T-helper 2 cell treated with Interferon-gamma antibody and Interleukin-4, amounts not matched to agents 100 ng/mL and 5 ng/mL, for 36 hours (primary cell): ENCODE data around the gene BEGAIN. TPM values are rescaled to one million over a fixed set of nuclear protein-coding genes. Genes with fewer than 3 reads are reported as not detected.

ENCODE experiments used
- intact Hi-C: fragments of 100-400 bp; cut with micrococcal nuclease; formaldehyde crosslinking; loops from one replicate; pipeline ENCODE4 v1.15.1; 2023
- total RNA-seq: library from RNA; stranded (reverse); gene quantifications from 2 replicates; pipeline ENCODE4 v1.2.3, GENCODE V29; 2022

The BEGAIN gene
- total RNA-seq, 1 donor from 2014 or later: 2.2 TPM

DNA sequence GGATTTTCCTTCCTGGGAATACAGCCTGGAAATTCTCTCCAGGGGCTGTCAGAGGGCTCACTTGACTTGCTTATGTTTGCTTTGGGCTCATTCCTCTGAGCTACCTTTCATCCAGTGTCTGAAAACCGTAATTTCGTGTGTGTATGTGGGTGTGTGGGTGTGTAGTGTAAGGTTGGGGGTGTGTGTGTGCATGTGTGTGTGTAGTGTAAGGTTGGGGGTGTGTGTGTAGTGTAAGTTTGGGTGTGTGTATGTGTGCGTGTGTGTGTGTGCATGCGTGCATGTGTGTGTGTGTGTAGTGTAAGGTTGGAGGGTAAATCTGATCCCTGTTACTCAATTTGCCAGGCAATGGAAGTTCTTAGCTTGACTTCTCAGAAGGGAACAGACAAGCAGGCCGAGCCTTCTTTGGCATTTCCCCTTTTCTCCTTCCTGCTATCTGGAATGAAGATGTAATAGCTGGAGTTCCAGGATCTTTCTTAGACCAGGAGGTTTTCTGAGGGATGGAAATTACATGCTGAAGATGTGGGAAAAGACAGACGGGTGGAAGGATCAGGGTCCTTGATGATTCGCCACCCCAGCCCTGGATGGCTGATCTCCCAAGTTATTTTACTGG is 15.5 kb upstream of the BEGAIN start:
- intact Hi-C loops: no loop called here

DNA sequence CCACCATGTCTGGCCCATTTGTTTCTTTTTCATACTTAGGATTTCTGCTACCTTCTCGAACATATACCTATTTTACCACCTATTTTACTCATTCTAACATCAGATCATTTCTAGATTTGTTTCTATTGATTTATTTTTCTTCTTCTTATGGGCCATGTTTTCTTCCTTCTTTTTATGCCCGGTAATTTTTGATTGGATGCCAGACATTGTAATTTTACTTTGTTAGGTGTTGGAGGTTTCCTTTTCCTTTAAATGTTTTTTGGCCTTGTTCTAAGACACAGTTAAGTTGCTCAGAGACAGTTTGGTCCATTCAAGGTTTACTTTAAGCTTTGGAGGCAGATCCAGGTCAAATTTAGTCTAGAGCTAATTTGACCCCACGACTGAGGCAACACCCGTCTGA is 14.7 kb upstream of the BEGAIN start:
- intact Hi-C loops: no loop called here

DNA sequence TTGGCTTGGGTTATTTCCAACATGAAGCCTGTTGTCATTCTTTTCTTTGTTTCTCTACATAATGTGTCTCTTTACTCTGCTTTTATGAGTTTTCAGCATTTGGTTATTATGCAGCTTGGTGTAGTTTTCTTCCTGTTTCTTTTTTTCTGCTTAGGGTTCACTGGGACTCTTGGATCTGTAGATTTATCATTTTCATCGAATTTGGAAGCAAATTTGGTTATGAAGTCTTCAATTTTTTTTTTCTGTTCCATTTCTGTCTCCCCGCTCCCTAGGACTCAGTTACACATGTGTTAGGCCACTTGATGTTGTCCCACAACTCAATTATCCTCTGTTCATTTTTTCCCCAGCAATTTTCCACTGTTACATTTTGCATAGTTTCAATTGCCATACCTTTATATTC is 13.8 kb upstream of the BEGAIN start:
- intact Hi-C loops: no loop called here

DNA sequence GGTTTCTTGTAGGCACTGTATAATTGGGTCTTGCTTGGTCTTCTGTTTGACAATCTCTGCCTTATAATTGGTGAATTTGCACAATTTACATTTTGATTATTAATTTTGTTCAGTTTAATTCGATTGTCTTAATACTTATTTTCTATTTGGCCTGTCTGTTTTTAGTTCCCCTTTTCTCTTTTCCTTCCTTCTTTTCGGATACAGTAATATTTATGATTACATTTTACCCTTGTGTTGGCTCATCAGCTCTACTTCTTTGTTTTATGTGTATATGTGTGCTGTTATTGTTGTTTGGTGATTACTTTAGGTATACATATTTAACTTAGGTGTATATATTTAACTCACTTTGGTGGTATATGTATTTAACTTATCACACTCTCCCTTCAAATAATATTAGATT is 12.8 kb upstream of the BEGAIN start:
- intact Hi-C loops: no loop called here

DNA sequence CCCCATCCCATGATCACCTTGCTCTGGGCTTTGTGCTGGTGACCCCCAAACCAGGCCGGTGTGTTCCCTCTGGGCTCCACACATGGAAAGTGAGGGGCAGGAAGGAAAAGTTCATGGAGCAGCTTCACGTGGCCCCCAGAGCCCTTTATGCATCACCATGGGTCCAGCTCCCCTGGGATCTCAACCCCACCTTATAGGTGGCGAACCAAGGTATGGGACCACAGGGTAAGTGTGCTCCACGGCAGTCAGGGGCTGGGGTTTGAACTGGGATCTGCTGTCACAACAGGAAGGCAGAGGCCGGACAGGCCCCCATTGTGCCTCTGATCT is 7.4 kb upstream of the BEGAIN start:
- intact Hi-C loops: no loop called here

DNA sequence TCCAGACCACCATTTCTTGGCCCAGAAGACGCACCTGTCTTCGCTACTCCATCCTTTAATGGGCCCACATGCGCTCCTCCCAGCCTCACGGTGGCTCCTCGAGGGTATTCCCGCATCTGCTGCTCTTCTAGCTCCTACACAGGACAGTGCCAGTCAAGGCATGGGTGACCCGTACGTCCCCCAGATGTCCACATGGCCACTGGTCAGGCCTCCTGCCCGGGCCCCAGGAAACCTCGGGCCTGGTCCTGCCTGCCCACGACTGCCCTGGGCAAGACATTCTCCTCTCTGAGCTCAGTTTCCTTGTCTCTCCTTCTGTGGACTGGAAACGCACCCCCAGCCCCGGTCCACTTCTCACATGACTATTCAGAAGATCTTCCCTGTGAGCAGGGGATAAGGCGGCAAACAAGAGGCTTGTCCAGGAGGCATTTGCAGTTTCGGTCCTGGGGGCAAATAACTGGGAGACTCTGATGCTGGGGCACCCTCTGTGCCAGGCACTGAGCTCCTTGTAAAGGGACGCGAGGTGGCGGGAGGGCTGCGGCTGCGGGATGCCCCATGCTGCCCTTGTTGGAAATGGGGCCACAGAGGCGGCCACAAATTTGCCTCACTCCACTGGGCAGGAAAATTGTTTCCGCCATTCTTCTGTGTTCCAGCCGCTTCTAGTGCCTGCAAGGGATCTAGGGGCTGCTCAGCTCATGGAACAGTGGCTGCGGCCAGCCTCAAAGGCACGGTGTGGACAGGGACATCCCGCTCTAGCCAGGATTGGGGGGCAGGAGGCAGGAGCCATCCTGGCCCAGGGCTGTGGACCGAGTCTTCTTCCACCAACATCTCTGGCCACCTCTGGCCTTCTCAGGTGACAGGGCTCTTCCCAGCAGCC is 6.8 kb upstream of the BEGAIN start:
- intact Hi-C loops: no loop called here

DNA sequence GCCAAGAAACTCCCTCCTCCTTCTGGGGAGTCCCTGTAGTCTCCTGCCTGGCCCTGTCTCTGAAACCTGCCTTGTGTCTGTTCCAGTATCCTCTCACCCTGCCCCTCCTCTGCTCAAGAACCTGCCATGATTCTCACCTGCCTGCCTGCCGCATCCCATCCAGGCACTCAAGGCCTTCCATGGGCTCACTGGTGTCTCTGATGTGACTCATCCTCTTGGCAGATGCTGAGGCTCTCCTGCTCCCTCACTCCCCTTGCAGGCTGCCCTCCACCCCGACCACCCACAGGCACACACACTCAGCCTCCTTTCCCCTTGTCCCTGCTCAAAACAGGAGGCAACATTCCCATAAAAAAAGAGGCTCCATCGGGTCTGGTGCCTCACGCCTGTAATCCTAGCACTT is 5.8 kb upstream of the BEGAIN start:
- intact Hi-C loops: no loop called here

DNA sequence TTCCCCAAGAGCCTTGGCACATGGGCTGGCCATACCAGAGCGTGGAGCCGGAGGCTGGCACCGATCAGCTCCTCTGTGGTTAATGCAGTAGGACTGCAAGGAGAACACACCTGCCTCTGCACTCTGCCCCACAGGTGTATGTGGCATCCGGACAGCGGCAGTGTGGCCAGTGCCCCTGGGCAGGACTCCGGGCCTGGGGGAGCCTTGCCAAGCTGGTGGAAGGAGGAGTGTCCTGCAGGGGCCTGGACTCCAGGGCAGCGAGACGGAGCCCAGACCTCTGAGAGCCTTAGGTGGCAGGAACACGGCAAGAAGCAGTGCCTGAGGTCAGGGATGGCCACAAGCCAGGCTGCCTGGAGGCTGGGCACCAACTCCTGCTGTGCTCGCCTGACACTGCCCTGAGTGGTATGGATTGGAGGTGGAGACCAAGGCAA is 5.3 kb upstream of the BEGAIN start:
- intact Hi-C loops: no loop called here

DNA sequence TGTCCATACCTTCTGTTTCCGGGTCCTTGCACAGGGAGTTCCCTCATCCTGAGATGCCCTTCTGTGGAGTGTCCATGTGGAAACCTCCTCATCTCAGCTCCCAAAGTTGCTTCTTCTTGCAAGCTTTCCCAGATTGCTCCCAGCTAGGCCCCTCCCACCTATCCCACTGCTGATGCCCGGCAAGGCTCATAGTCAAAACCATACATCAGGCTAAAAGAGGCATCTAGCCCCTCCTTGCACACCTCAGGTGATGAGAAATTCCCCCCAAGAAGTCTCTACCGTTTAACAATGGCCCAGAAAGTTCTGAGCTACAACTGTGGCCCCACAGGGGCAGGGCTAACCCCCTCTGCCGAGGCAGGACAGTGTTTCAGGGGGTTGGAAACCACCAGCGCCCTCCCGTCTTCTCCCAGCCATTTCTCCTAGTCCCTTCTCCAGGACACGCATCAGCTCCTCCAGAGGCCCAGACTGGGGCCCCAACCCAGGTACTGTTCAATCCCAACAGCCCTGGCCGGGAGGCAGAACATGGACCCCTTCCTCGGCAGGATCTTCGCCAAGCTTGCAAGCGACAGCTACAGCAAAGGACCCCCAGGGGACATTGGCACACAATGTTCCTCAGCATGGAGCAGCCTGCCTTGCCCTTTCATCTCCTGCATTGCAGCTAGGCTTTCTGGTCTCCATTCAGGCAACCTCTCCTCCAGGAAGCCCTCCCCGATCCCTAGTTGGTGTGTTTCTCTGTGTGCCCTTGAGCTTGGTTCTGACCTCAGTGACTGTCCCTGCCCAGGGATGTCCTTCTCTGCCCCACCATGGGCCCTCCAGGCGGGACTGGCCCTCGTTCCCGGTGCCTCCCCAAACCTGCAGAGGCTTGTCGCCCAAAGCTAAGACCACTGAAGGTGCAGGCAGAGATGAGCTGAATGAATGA is 4.5 kb upstream of the BEGAIN start:
- intact Hi-C loops: no loop called here

DNA sequence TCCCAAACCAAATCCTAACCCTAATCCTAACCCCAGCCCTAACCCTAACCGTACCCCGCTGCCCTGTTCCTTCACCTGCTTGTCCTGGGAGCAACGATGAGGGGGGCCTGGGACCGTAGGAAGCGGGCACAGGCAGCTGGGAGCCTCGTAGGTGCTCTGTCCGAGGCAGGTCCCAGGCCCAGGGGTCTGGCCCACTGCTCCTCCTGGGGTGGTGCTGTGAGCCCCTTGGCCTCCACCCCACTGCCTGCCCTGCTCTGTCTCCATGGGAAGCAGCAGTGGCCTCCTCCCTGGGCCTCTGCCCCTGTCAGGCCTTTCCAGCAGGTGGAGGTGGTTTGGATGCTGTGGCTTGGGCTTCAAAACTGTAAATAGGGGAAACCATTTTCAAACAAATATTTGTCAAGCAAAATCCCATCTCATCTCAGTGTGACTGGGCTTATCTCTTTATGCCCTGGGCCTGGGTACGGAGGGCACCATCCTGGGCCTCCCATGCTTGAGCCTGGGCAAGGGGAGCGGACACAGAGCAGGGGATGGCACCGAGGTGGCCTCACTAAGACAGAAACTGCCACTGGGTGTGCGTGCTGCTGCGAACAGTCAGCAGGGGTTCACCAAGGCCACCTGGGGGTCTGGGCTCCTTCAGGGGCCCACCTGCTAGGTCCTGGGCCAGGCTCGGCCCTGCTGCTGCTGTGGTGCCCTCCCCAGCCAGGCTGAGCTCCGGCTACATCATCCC is 3.7 kb upstream of the BEGAIN start:
- intact Hi-C loops: no loop called here

DNA sequence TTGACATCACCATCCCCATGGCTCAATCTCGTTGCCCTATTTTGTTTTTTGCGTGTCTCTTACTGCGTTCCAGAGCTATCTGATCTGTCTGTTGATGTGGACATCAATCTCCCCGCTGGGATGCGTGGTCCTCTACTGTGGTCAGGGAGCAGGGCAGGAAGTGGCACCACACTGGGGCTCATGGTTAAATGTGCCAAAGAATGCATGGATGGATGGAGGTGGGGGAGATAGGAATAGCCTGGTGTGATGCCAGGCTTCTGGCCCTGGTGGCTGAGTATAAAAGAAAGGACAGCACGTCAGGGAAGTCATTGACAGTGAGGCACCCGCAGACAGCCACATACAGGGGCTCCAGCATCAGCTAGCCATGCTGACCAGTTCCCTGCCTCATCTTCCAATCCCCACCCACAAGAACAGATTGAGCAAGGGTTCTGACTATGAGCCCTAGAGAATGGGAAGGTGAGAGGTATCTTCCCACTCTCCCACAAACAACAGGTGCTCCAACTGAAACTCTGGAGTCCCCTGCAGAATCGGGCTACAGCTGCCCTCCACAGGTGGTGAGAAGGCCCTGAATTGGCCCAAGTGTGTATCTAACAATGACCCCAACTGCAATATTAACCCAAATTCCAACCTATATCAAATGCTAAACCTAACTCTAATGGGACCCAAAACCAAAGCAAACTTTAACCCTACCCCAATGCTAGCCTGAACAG is 2.7 kb upstream of the BEGAIN start:
- intact Hi-C loops: no loop called here

DNA sequence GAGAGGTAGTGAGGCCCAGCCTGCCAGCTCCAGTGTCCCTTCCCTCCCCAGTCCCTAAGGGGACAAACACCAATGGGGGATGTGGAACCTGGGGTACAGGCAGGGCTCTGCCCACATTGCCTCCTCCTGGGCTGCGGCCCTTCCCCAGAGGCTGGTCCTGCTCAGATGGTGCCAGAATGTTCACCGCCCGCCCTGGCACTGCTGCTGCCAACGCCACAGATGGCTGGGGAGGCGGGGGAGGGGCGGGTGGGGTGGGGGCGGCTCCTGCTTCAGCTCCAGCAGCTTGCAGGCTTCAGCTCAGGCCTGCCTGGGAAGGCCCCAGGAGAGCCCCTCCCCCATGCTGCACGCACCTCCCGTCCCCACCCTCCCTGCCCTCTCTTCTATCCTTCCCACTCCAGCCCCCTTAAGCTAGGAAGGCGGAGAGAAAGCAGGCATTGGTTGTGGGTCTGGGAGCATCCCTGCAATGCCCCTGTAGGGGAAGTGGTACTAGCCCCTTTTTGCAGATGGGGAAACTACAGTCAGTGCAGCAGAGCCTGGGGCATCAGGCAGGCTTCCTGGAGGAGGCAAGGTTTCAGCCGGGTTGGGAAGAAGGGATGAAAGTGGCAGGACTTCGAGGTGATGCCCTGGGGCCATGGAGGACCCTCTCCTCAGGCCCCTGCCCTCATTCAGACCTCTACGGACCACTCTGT is 2.0 kb upstream of the BEGAIN start:
- intact Hi-C loops: no loop called here

DNA sequence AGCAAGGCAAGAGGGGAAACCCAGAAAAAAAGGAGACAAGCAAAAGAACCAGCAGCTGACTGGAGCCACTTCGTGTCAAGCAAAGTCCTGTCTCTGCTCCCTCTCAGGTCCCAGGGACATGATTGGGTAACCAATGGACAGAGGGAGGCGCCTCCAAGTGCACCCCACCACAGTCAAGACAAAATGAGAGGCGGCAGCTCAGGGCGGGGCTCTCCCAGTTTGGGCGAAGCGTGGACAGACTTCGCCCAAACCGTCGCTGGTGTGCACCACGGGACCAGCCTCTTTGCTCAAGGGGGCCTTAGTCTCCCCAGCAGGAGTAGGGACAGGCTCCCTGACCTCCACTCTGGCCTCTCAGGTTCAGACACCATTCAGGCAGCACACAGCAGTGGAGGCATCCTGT is 1.5 kb upstream of the BEGAIN start:
- intact Hi-C loops: no loop called here

DNA sequence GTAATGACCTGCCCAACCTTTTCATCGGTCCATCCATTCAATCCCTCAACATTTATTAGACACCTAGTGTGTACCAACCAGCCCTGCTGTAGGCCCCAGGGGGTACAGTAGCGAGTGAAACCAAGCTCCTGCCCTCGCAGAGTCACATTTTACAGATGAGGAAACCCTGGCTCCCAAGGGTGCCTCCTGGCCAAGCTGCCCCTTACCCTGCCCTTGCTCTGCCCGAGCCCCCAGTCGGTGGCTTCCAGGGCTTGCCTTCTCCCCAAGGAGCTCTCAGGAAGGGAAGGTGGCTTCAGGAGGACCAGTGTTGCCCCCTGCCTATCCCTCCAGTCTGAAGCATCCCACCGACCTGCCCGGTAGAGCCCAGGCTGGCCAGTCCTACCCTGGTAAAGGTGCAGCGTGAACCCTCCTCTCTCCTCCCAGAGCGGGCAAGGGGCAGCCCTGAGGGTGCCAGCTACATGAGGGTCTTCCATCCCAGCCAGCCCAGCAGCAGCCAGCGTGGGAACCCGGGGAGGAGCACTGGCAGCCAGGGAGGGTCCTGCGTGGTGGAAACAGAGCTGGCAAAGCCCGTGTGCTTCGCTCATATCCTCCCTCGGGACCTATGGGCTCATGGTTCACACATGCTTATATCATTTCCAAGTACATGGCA is 670 bp upstream of the BEGAIN start:
- intact Hi-C loops: loop anchor here (1.0 kb wide), 1 partner anchor 52 kb away; no protein-coding TSS in a partner anchor

DNA sequence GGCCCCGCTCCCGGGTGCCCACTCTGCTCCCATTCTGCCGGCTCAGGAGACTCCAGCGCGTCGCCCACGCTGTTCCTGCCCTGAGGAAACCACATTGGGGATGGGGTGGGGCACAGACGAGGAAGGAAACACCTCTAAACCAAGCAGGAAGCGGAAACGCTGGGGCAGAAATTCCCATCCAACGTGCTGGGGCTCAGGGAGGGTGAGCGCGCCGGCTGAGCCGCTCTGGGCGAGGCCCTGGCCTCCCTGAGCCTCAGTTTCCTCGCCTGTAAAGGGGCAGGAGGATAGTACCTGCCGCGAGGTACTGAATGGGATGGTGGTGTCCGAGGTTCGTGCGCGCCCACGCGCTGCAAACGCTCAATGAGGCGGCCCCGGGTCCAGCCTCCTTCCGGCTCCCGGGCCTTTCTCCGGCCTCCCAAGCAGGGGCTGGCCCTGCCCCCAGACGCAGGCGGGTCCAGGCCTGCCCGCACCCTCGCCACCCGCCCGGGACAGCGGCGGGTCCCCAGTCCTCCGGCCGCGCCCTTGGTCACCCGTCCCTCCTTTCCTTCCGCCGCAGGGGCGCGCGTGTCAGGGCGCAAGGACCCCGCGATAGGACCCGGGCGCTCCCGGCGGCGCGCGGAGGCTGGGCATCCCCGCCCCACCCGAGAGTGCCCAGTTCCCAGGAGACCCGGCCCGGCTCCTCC is 673 bp downstream of the BEGAIN start:
- intact Hi-C loops: loop anchor here (1.0 kb wide), 1 partner anchor 54 kb away; no protein-coding TSS in a partner anchor

DNA sequence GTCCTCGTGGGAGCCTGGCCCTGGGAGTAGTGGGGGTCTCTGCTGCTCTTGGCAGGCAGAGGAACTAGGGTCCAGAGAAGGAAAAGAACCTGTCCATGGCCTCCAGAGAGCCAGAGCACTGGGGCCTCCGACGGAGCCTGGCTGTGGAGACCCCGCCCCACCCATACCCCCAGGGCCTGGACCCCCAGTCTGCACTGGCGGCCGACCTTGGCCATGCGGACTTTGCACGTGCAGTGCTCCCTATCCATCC is 1.1 kb downstream of the BEGAIN start:
- intact Hi-C loops: no loop called here

DNA sequence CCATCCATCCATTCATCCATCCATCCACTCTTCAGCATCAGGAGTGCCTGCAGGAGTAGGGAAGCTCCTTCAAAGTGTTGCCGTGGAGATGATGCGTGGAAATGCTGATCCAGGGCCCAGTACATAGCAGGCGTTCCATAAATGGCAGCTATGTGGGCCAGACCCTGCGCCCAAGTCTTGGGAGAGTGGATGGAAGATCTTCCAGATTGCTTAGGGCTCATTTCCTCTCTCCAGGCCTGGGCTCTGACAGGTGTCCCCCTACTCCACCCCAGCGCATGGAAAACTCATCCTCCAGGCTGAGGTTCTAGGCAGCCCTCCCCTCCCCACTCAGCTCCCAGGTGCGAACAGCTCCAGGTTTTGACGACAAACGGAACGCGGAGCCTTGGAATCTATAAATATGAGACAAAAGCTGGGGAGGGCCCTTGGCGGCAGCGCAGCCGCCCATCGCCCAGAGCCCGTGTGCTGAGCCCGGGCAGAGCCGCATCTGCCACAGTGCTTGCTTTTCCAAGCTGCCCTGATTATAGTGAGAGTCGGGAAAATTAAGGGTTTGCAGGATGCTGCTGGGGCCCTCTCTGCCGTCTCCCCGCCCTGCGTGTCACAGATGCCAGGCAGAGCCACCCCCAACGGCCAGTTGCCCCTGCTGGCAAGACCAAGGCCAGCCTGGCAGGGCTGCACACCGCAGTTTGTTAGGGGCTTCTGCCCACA is 1.6 kb downstream of the BEGAIN start:
- intact Hi-C loops: no loop called here
